GM04503 (cell line): ENCODE measurements around the gene PLEKHA4.
A peak's percentile ranks its signal among the peaks of the same experiment; 100 is the strongest.
"Not testable (repeated sequence)": the region's sequence is repeated elsewhere in the genome, so short reads cannot be mapped to it uniquely, and the experiment has no call there.

Experiments used
- DNase-seq: peaks from one replicate; pipeline ENCODE4 v3.0.0-alpha.2; 2012; ENCODE audit warnings: low read depth

The PLEKHA4 gene

GRCh38 chr19:48887861-48888612 is 19.6 kb upstream of the PLEKHA4 start:
- DNase-seq = no peak

GRCh38 chr19:48883726-48884125 is 15.3 kb upstream of the PLEKHA4 start:
- no peak for DNase-seq

- no peak for DNase-seq
Measured at GRCh38 chr19:48881741-48882657, 13.6 kb upstream of the PLEKHA4 start.

- not testable (repeated sequence) for DNase-seq
Measured at GRCh38 chr19:48879696-48880095, 11.3 kb upstream of the PLEKHA4 start.

- DNase-seq = no peak
Measured at GRCh38 chr19:48879025-48879637, 10.7 kb upstream of the PLEKHA4 start.

GRCh38 chr19:48878196-48879024 is 10.0 kb upstream of the PLEKHA4 start:
- DNase-seq = no peak

GRCh38 chr19:48877855-48878195 is 9.4 kb upstream of the PLEKHA4 start:
- no peak for DNase-seq

GRCh38 chr19:48876043-48876981 is 7.9 kb upstream of the PLEKHA4 start:
- DNase-seq = not testable (repeated sequence)

- DNase-seq = no peak
Measured at GRCh38 chr19:48874303-48875135, 6.1 kb upstream of the PLEKHA4 start.

GRCh38 chr19:48873476-48874302 is 5.3 kb upstream of the PLEKHA4 start:
- no peak for DNase-seq

- DNase-seq = peak; percentile 80
Measured at GRCh38 chr19:48872884-48873475, 4.6 kb upstream of the PLEKHA4 start.

- peak; percentile 77 for DNase-seq
Measured at GRCh38 chr19:48872182-48872883, 3.9 kb upstream of the PLEKHA4 start, which contains the start of gene PPP1R15A. TSS of gene PPP1R15A (plus strand) at chr19:48872421. CDS start at chr19:48873234, 813 bp downstream.

- not testable (repeated sequence) for DNase-seq
Measured at GRCh38 chr19:48871471-48872181, 3.2 kb upstream of the PLEKHA4 start.

GRCh38 chr19:48870048-48870447 is 1.6 kb upstream of the PLEKHA4 start:
- DNase-seq = no peak

GRCh38 chr19:48867746-48868113 is 687 bp downstream of the PLEKHA4 start:
- no peak for DNase-seq

GRCh38 chr19:48867123-48867745 is 1.2 kb downstream of the PLEKHA4 start:
- DNase-seq = no peak

GRCh38 chr19:48866692-48867091 is 1.7 kb downstream of the PLEKHA4 start:
- no peak for DNase-seq
